NCI-H1417 treated with DMSO at 0.1 percent for 48 hours (cell line): ENCODE results near the gene CFAP73.
A peak's percentile ranks its signal among the peaks of the same experiment; 100 is the strongest.

Experiments
- DNase-seq: peaks from one replicate; lab custom pipeline; 2025; lab: John Stamatoyannopoulos, UW

Gene CFAP73

DNA sequence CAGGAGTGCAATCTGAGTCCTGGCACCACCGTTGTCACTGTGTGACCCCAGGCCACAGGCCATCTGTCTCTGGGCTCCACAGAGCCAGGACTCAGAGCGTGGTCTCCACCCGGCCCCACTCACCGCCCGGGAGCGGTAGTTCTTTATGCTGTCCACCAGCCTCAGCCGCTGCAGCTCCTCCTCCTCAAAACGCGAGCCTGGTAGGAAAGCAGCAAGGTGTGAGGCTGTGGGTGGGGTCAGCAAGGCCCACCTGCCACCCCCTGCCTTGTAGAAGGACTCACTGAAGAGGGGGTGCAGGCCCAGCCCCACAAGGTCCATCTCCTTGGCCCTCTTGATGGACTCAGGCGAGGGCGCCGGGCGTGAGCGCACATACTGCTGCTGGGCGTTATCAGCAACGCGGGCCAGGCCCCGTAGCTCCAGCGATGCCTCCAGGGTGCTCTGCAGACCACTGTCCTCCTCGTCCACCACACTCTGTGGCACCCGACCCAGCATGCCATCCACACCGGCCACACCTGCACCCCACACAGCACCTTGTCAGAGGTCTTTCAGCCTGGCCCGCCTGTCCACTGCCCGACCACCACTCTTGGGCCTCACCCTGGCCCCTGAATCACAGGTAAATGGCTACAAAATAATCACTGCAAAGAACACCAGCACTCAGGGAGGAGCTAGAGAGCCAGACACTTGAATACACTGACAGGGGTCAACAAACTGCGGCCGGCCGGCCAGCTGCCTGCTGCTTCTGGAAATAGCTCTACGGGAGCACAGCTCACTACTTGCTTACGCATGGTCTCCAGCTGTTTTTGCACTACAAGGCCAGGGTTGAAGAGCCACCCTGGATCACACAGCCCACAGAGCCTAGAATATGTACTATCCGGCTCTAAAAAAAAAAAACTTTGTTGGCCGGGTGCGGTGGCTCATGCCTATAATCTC, 16.3 kb downstream of the CFAP73 start:
- DNase-seq, result no peak

GRCh38 chr12:113167868-113168267, 18.3 kb downstream of the CFAP73 start:
- DNase-seq, result no peak

DNA sequence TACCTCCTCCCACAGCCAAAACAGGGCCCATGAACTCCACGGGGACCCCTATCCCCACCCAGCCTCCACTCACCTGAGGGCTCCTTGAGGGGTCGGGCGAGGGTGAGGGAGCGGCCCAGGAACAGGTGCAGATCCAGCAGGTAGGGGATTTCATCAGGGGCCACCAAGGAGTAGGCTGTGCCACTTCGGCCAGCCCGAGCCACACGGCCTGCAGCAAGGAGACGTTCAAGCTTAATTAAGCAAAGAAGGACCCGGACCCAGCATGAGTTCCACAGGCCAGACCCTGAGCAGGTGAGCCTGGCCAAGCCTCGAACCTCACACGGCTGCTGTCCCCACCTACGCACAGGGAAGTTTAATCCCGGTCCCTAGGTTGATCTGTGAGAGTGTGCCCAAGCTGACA, 20.2 kb downstream of the CFAP73 start:
- DNase-seq, result no peak

- DNase-seq, result no peak
Measured at GRCh38 chr12:113170457-113170856, 20.9 kb downstream of the CFAP73 start.

DNA sequence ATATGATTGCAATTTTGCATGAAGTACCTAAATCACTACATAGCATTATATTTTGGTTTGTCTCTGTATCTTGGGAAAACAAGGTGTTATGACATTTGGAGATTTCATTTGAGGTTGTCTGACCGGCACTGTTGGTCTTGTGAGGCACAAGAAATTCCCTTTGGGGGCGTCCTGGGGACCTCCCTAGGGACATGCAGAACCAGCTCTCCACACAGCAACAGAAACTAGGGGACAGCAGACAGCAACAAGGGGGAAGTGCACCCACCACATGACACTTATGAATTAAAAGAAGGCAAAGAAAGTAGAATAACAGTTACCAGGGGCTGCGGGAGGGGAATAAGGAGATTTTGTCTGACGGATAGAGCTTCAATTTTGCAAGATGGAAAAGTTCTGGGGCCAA, 21.4 kb downstream of the CFAP73 start:
- no peak for DNase-seq

GRCh38 chr12:113171543-113171942, 22.0 kb downstream of the CFAP73 start:
- DNase-seq, result no peak

DNA sequence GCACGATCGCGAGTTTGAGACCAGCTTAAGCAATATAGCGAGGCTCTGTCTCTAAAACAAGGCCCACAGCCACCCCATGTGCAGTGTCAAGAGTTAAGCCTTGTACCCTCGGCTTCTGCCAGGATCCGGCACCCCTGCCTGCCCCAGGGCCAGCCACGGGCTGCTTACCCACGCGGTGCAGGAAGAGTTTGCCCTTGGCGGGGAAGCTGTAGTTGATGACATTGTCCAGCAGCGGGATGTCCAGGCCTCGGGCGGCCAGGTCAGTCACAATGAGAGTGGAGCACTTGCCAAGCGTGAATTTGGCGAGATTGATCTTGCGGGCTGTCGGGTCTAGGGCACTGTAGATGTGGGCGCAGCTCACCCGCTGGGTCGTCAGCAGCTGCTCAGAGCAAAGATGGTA, 22.7 kb downstream of the CFAP73 start:
- no peak for DNase-seq

DNA sequence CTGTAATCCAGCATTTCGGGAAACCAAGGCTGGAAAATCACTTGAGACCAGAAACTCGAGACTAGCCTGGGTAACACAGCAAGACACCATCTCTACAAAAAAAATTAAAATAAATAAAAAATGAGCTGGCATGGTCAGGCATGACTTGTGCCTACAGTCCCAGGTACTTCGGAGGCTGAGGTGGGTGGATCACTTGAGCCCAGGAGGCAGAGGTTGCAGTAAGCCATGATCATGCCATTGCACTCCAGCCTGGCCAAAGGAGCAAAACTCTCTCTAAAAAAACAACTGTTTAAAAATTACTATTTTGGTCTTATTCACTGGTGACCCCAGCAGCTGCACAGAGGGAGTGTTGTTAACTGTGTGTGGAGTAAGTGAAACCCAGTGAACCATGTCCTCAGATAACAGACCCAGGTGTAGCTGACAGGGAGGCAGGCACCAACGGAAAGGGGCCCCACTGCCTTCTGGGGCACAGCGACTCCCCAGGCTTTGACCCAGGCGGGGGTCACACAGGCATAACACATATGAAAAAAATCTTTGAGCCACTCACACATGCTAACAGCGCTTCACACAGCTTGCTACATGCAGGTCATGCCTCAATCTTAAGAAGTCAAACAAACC, 23.7 kb downstream of the CFAP73 start:
- no peak for DNase-seq

DNA sequence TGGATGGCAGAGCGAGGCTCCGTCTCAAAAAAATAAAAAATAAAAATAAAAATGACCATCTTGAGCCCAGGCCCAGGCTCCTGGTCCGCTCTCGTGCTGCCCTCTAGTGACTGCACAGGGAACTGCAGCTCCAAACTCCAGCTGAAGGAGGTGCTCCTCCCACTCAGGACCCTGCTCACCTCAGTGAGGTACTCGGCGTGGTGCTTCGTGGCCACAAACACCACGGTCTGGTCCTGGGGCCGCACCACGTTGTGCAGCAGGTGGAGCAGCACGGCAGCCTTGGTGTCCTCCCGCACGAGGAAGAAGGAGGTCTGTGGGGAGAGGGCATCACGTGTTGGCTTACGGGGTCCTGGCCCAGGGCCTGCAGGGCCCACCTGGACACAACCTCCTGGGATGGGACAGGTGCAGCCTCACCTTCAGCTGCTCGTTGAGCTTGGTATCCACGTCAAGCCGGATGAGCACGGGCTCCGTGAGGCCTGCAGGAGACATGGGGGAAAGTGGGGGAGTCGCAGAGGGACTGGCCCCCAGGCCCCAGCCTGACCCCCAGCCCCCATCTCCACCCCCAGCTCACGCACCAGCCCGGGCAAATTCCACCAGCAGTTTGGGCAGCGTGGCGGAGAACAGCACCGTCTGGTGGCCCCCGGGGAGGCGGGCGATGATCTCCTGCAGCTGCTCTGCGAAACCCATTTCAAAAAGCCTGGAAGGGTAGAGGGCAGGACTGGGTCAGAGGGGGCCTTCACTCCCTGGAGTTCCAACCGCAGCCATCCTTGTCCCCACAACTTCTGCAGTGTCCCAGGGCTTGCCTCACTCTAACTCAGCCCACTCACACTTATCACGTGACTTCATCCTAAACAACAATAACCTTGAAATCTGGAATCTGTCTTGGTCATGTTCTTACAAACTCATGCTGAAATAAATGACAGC, 25.2 kb downstream of the CFAP73 start:
- DNase-seq, result no peak

GRCh38 chr12:113179023-113179422, 29.5 kb downstream of the CFAP73 start:
- DNase-seq, result no peak

DNA sequence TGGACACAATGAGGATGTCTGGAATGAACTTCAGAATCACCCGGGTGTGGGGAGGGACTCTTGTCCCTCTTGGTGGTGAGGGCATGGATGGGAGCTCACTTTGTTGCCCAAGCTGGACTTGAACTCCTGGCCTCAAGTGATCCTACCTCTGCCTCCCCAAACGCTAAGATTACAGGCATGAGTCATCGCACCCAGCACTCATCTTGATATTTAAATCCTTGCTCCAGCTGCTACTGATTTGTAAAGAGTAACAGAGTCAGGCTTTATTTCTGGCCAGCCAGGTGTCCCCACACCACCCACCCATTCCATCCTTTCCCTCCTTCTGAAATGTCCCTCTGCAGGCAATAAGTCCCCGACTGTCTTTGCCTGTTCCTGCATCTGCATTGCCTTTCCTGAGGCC, 30.8 kb downstream of the CFAP73 start:
- DNase-seq, result no peak

DNA sequence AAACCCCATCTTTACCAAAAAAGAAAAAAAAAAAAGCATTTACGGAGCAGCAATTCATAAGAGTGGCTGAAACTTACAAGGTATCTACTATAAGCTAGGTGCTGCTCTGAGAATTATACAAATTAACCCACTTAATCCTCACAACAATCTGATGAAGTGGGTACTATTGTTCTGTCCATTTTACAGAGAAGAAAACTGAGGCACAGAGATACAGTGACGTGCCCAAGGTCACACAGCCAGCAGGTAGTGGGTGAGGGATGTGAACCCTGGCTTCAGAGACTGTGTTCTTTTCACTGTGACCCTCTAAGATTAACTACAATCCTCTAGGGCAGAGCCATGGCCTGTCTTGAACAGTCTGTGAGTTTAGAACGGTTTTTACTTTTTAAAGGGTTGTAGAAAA, 32.5 kb downstream of the CFAP73 start:
- no peak for DNase-seq

DNA sequence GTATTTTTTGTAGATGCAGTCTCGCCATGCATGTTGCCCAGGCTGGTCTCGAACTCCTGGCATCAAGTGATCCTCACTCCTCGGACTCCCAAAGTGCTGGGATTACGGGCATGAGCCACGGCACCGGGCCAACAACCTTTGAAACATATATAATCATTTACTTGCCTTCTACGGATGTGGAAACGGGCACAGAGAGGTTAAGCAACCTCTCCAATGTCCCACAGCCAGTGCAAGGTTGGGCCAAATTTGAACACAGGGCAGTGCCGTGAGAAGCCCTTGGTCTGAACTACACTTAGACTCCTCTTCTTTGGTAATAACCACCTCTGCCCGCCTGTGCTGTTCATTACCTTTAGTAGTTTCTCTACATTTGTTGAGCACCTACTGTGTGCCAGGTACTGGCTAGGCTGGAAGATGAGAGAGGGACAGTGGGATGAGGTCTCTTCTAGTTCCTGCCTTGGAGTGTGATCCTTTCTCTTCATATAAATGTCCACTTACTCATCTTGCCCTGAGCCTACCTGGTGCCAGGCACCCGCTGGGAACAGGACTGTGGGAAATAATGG, 33.6 kb downstream of the CFAP73 start:
- no peak for DNase-seq

DNA sequence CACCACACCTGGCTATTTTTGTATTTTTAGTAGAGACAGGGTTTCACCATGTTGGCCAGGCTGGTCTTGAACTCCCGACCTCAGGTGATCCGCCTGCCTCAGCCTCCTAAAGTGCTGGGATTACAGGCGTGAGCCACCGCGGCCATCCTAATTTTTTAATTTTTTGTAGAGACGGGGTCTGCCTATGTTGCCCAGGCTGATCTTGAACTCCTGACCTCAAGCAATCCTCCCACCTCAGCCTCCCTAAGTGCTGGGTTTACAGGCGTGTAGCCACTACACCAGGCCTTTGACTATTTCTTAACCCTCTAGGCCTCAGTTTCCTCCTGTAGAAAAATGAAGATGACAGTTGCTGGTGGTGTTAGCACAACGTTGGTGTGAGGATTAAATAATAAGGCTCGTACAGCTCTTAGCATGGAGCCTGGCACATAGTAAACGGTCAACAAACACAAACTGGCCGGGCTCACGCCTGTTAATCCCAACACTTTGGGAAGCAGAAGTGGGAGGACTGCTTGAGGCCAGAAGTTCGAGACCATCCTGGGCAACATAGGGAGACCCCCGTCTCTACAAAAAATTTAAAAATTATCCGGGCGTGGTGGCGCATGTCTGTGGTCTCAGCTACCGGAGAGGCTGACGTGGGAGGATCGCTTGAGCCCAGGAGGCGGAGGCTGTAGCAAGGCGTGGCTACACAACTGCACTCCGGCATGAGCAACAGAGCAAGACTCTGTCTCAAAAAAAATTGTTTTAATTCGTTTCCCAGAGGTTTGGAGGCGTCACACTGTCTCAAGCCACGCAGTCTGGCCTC, 34.8 kb downstream of the CFAP73 start:
- no peak for DNase-seq

- peak; percentile 10 for DNase-seq
Measured at GRCh38 chr12:113184900-113185179, 35.3 kb downstream of the CFAP73 start.

DNA sequence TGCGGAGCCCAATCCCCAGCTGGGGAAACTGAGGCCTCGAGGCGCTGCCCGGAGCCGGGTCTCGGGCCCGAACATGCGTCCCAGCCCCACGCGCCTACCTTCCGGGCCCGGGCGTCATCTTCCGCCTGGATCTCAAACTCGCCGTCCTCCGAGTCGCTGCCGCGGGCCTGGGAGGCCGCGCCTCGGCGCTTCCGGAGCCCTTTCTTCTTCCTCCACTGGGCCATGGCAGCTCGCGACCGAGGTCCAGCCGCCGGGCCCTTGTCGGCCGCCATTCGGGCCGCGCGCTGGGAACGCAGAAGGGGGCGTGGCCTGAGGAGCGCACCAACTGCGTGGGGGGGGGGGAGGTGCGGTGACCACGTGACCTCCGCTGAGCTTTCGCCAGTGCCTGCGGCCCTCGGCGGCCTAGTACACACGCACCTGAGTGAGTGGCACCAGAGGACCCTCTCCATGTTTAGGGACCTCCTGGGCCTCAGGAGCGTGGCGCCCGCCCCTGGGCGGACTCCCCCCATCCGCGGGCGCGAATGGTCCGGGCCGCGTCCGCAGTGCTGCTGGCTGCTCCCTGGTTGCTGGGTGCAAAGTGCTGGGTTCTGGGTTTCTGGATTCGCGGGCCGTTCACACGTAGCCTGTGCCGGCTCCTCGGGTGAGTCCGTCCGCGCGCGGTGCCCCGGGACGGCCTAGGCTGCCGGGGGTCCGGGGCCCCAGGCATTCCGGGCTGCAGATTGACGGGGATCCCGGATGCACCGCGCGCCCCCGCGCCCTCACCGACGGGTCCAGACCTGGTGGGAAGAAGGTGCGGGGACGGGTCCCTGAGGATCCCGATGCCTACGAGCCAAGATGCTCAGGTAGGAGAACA, 35.9 kb downstream of the CFAP73 start, which contains the start of the genes DDX54 and RITA1:
DDX54 (minus strand) TSS at position 299 of the 853 bp plus-strand sequence; CDS start at position 272, 27 bp downstream.
RITA1 (plus strand) TSS at position 542 of the 853 bp plus-strand sequence. CDS start 1,026 bp downstream, outside the sequence.
- peak; percentile 27 for DNase-seq

DNA sequence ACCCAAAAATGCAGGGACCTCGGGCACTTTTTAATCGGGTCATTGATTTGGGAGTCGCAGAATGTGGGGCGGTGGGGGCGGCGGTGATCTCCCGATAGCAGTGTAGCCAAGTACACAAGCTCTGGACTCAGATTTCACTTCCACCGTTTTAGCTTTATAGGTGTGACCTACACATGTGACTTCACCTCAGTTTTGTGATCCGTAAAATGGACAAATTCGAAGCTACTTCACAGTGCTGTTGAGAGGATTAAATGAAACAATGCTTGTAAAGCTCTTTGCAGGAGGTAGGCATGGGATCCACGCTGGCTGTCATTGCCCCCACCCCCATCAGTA, 36.5 kb downstream of the CFAP73 start:
- no peak for DNase-seq

DNA sequence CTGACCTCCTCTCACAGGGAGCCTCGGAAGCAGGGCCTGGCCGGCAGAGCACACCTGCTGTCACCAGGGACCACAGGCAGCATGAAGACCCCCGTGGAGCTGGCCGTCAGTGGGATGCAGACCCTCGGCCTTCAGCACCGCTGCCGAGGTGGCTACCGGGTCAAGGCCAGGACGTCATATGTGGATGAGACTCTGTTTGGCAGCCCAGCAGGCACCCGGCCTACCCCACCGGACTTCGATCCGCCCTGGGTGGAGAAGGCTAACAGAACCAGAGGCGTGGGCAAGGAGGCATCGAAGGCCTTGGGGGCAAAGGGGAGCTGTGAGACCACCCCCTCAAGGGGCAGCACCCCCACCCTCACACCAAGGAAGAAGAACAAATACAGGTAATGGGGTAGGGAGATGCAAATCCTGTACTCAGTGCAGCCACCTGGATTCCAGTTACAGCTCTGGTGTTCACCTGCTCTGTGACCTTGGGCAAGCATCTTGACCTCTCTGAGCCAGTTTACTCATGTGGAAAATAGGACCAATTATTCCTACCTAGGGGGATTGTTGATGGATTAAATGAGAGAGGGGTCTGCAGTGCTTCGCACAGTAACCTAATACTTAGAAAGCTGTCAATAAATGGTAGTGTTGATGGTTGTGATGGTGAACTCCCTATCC, 37.3 kb downstream of the CFAP73 start:
- no peak for DNase-seq

DNA sequence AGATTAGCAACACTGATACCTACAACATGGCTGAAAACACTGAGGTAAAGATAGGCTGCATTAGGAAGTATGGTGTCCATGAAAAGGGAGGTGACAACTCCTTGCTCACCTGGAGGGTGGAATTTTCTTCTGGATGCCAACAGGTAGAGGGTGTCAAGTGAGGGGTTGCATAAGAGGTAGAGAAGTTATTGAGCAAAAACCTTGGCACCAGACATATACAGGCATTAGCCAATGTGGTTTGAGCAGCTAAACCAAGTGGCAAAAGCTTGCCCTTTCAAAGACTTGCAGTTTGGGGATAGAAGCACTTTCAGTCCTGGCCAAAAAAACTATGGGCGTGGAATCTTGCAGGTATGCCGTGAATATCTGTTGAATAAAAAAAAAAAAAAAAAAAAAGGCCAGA, 39.8 kb downstream of the CFAP73 start:
- DNase-seq, result no peak

DNA sequence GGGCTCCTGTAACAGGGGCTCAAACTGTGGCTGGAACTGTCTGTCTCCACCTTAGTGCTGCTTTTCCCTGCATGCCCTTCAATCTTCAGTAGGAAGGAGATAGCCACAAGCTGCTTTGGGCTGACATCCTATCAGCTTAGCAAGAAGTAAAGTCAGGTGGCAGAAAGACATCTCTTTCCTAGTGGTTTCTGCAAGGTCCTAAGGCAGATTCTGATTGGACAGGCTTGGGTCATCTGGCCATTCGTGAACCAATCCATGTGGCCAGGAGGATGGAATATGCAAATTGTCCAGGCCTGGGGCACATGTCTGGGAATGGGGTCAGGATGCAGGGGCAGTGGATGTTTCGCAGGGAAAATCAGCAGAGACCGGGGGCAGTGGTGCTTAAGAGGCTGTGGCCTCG, 41.2 kb downstream of the CFAP73 start:
- no peak for DNase-seq
